Measurements from ENCODE around the gene NUP153.

Gene NUP153

DNA sequence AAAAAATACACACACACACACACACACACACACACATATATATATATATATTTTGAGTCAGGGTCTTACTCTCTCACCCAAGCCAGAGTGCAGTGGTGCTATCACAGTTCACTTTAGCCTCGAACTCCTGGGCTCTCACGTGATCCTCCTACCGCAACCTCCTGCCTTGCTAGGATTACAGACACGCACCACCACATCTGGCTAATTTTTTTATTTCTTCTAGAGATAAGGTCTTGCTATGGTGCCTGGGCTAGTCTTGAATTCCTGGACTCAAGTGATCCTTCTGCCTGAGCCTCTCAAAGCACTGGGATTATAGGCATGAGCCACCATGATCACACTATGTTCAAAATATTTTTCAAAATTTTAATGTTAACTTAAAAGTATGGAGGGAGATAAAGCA, 43.5 kb downstream of the NUP153 start:
- Histone ChIP-seq H3K27me3 (ENCODE audit: insufficient read depth, low read depth) (no peaks in the 10 kb centered on the region), H3K79me2 (ENCODE audit: insufficient read depth, low read depth) (peaks cover 70% of the 10 kb centered on the region), H3K4me2 (no peak overlapping the region), H3K4me3 (IDR thresholded peaks at IDR 0.05; ENCODE audit: insufficient read depth, low read depth, low read length) (no peak overlapping the region), H3K4me1 (ENCODE audit: low read depth, poor library complexity, severe bottlenecking) (peaks cover 45% of the 10 kb centered on the region), H3K9ac (no peak overlapping the region), H3K27ac (no peak overlapping the region), H4K20me1 (ENCODE audit: insufficient read depth) (peaks cover 12% of the 10 kb centered on the region), H3K36me3 (ENCODE audit: insufficient read depth) (peaks cover 30% of the 10 kb centered on the region), H2AFZ (ENCODE audit: low read depth) (no peak overlapping the region)
- TF ChIP-seq, protein P1, sequence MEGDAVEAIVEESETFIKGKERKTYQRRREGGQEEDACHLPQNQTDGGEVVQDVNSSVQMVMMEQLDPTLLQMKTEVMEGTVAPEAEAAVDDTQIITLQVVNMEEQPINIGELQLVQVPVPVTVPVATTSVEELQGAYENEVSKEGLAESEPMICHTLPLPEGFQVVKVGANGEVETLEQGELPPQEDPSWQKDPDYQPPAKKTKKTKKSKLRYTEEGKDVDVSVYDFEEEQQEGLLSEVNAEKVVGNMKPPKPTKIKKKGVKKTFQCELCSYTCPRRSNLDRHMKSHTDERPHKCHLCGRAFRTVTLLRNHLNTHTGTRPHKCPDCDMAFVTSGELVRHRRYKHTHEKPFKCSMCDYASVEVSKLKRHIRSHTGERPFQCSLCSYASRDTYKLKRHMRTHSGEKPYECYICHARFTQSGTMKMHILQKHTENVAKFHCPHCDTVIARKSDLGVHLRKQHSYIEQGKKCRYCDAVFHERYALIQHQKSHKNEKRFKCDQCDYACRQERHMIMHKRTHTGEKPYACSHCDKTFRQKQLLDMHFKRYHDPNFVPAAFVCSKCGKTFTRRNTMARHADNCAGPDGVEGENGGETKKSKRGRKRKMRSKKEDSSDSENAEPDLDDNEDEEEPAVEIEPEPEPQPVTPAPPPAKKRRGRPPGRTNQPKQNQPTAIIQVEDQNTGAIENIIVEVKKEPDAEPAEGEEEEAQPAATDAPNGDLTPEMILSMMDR (conservative IDR thresholded peaks at IDR 0.05; ENCODE audit: low read depth, low read length) = no peak

DNA sequence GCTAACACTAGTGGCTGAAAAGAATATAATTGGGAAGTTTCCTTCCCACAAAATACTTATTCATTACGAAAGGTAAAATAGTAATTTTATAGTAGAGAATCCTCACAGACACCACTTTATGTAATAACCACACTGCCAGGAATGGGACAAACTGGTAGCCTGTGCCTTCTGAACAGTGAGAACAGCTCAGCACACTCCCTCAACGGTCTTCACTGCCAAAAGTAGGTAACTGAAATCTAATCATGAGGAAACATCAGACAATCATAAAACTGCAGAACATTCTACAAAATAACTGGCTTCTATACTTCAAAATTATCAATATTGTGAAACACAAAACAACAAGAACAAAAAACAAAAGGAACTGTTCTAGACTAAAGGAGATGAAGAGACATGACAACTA, 44.1 kb downstream of the NUP153 start:
- H2AFZ ChIP-seq (ENCODE audit: low read depth) = no peak overlapping the region
- H3K27me3 ChIP-seq (ENCODE audit: insufficient read depth, low read depth) = no peaks in the 10 kb centered on the region
- H3K4me1 ChIP-seq (ENCODE audit: low read depth, poor library complexity, severe bottlenecking) = peaks cover 52% of the 10 kb centered on the region
- H3K4me2 ChIP-seq = no peak overlapping the region
- no peak overlapping the region for H3K9ac ChIP-seq
- no peak overlapping the region for H3K27ac ChIP-seq
- H3K36me3 ChIP-seq (ENCODE audit: insufficient read depth) = peaks cover 30% of the 10 kb centered on the region
- peaks cover 77% of the 10 kb centered on the region for H3K79me2 ChIP-seq (ENCODE audit: insufficient read depth, low read depth)
- no peak overlapping the region for H3K4me3 ChIP-seq (IDR thresholded peaks at IDR 0.05; ENCODE audit: insufficient read depth, low read depth, low read length)
- TF ChIP-seq, protein P1 (conservative IDR thresholded peaks at IDR 0.05; ENCODE audit: low read depth, low read length) = no peak
- peaks cover 12% of the 10 kb centered on the region for H4K20me1 ChIP-seq (ENCODE audit: insufficient read depth)

DNA sequence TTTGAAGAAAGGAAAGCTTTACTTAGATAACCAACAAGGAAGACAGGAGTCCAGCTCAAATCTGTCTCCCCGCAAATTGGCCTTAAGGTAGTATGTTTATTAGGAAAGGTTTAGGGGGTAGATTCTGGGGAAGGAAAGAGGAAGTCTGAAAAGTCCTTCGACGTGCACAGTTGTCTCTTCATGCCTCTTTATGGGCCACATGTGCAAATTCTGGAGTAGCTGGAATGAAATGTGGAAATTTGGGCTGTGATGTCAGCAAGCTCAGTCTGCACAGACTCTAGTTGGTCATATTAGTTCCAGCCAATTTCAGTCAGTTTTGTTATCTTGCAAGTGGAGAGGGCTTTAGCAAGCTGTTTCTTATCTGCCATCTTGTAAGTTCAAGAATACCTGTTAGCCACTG, 50.1 kb downstream of the NUP153 start:
- Histone ChIP-seq H3K27ac (no peak overlapping the region), H3K36me3 (ENCODE audit: insufficient read depth) (peaks cover 16% of the 10 kb centered on the region), H3K4me1 (ENCODE audit: low read depth, poor library complexity, severe bottlenecking) (peaks cover 26% of the 10 kb centered on the region), H3K9ac (no peak overlapping the region), H3K79me2 (ENCODE audit: insufficient read depth, low read depth) (peaks cover 77% of the 10 kb centered on the region), H3K4me2 (no peak overlapping the region), H2AFZ (ENCODE audit: low read depth) (no peak overlapping the region), H4K20me1 (ENCODE audit: insufficient read depth) (0 out of 2 replicates have a peak, but pooled peaks cover 5% of the 10 kb centered on the region), H3K4me3 (IDR thresholded peaks at IDR 0.05; ENCODE audit: insufficient read depth, low read depth, low read length) (no peak overlapping the region), H3K27me3 (ENCODE audit: insufficient read depth, low read depth) (no peaks in the 10 kb centered on the region)
- TF ChIP-seq, protein P1 (conservative IDR thresholded peaks at IDR 0.05; ENCODE audit: low read depth, low read length) = no peak

DNA sequence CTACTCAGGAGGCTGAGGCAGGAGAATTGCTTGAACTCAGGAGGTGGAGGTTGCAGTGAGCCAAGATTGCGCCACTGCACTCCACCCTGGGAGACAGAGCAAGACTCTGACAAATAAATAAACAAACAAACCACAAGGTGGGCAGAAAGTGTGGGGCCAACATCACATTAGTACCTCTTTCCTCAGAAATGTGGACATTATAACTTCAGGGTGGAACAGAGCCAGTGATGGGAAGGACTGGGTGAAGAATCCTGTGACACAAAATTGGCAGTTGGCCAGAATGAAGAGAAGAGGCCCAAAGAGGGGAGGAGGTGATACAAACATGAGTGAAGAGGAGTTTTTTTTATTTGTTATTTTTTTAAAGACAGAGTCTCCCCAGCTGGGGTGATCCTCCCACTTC, 50.6 kb downstream of the NUP153 start:
- Histone ChIP-seq H3K79me2 (ENCODE audit: insufficient read depth, low read depth) (peaks cover 75% of the 10 kb centered on the region), H3K4me3 (IDR thresholded peaks at IDR 0.05; ENCODE audit: insufficient read depth, low read depth, low read length) (no peak overlapping the region), H4K20me1 (ENCODE audit: insufficient read depth) (0 out of 2 replicates have a peak, but pooled peaks cover 5% of the 10 kb centered on the region), H3K9ac (no peak overlapping the region), H3K36me3 (ENCODE audit: insufficient read depth) (peaks cover 14% of the 10 kb centered on the region), H3K27me3 (ENCODE audit: insufficient read depth, low read depth) (no peaks in the 10 kb centered on the region), H3K4me1 (ENCODE audit: low read depth, poor library complexity, severe bottlenecking) (peaks cover 26% of the 10 kb centered on the region), H3K27ac (no peak overlapping the region), H2AFZ (ENCODE audit: low read depth) (no peak overlapping the region), H3K4me2 (no peak overlapping the region)
- TF ChIP-seq, protein P1 (conservative IDR thresholded peaks at IDR 0.05; ENCODE audit: low read depth, low read length) = no peak

Data from KMS-11 (cell line).